Adipose tissue (tissue), 3 donors: ENCODE data around the gene CPT1A. TPM values are rescaled to one million over a fixed set of nuclear protein-coding genes. Genes with fewer than 3 reads are reported as not detected.
"Not testable (repeated sequence)": the region's sequence is repeated elsewhere in the genome, so short reads cannot be mapped to it uniquely, and the experiment has no call there.

Experiments used
- H3K27ac ChIP-seq: one replicate; pipeline ENCODE4 v1.5.1; 2013; ENCODE audit warnings: low read depth, low read length
- WGBS, 3 donors: extraction: QIAGEN DNeasy Blood & Tissue Kit; methylation state at CpG; one replicate each; pipeline ENCODE4 v1.1.7; 2013; 5-methylcytosine and 5-hydroxymethylcytosine counted together
- polyA plus RNA-seq, 3 donors: library from polyadenylated mRNA; stranded (reverse); fragments of 200-250 nt; gene quantifications; one replicate each; pipeline ENCODE4 v1.2.3, GENCODE V29; 2013
- donor health status: healthy with polysubstance abuse.
- donor health status: Bipolar disorder and iron deficiency.
- donor health status: healthy.

CPT1A gene
- polyA plus RNA-seq, result 10 to 100 TPM in 2 of 3 donors, 1 to 10 TPM in 1; 9.4 to 19.7 (median 11.6) TPM

DNA sequence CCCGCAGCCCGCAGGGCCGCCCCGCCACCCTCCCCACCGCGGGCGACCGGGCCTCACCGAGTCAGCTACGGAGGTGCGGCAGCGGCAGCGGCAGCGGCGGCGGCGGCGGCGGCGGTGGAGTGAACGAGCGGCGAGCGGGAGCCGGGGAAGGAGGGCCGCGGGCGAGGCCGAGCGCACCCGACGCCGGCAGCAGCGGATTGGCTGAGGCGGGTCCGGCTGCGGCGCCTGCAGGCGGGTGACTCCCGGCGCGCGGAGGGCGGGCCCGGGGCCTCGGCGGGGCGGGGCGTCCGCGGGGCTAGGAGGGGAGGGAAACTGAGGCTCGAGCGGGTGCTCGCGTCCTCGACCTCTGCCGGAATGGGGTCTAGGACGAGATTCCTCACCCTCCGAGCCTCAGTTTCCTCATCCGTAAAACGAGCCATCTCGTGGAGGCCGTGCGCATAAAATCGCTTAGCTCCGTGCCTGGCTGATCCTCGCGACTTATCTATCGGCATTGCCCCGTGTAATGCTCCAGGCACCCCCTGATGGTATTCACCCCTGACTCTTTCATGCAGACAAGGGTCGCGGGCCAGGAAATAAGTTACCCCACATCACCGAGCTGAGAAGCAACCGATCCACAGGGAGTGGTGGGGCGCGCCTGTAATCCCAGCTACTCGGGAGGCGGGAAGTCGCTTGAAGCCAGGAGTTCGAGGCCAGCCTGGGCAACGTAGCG lies at the start of gene CPT1A:
Gene CPT1A (minus strand): TSS at position 199 of the 709 bp plus-strand sequence. CDS start 26,442 bp downstream, outside the sequence.
- peak within 1 kb of the TSS; percentile 81 for H3K27ac ChIP-seq
- 3 to 9% (median 3%) methylated on average over 46 to 81 of the region's 82 CpGs for WGBS, 3 donors

- no peak overlapping the region for H3K27ac ChIP-seq
- WGBS, 3 donors, result 41 to 55% (median 46%) methylated on average over 17 of the region's 17 CpGs
Observed at GRCh38 chr11:68890490-68891231, 48.9 kb upstream of the CPT1A start.

GRCh38 chr11:68889948-68890446 lies 48.3 kb upstream of the CPT1A start:
- WGBS, 3 donors, result 53 to 63% (median 61%) methylated on average over 18 of the region's 18 CpGs

GRCh38 chr11:68884827-68885226 lies 43.1 kb upstream of the CPT1A start:
- H3K27ac ChIP-seq, result not testable (repeated sequence)
- 93 to 98% (median 94%) methylated on average over 15 of the region's 15 CpGs for WGBS, 3 donors

More at GRCh38 chr11:68889948-68890446, 48.3 kb upstream of the CPT1A start:
- no peak overlapping the region for H3K27ac ChIP-seq

- H3K27ac ChIP-seq, result no peak overlapping the region
- WGBS, 3 donors, result 85 to 89% (median 88%) methylated on average over 13 of the region's 13 CpGs
Observed at GRCh38 chr11:68882391-68882790, 40.7 kb upstream of the CPT1A start.

DNA sequence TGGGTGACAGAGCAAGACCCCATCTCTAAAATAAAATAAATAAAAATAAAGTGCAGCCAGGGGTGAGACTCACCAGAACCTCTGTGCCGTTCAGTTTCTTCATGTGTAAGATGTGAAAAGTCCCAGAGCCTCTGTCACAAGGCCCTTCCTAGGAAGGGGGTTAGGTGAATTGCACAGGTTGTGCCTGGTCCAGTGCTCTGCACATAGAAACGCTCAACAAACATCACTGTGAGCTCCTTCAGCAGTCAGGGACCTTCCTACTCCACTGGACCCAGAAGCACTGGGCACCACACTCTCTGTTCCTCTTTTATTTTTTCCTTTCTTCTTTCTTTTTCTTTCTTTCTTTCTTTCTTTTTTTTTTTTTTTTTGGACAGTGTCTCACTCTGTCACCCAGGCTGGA lies 39.6 kb upstream of the CPT1A start:
- WGBS, 3 donors, result 90 to 100% (median 99%) methylated on average over 2 of the region's 2 CpGs
- no peak overlapping the region for H3K27ac ChIP-seq

- 94 to 98% (median 95%) methylated on average over 5 of the region's 5 CpGs for WGBS, 3 donors
- H3K27ac ChIP-seq, result no peak overlapping the region
Observed at GRCh38 chr11:68880851-68881250, 39.1 kb upstream of the CPT1A start.

DNA sequence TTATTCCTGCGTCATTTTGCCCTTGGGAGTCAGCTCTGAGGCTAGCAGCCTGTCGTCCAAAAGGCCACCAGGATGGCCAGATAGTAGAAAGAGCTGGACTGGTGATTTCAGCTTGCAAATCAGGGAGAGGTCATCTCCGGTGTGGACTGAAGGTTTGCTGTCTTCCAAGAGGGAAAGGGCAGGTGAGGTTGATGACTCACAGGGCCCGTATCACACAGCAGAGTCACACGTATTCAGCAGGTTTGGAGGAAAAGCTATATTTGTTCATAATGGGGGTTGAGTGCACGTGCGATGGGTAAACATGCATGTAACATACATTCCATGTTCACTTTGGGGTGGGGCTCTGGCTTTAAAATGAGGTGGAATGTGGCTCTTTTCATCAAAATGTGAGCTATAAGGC lies 36.3 kb upstream of the CPT1A start:
- H3K27ac ChIP-seq, result no peak overlapping the region
- WGBS, 3 donors, result 86 to 90% (median 87%) methylated on average over 7 of the region's 7 CpGs

GRCh38 chr11:68872216-68873003 lies 30.7 kb upstream of the CPT1A start:
- H3K27ac ChIP-seq, result no peak overlapping the region
- WGBS, 3 donors, result 64 to 86% (median 80%) methylated on average over 12 of the region's 12 CpGs

GRCh38 chr11:68870470-68870869 lies 28.8 kb upstream of the CPT1A start:
- 42 to 62% (median 58%) methylated on average over 9 of the region's 9 CpGs for WGBS, 3 donors
- no peak overlapping the region for H3K27ac ChIP-seq

GRCh38 chr11:68868221-68868835 lies 26.6 kb upstream of the CPT1A start:
- WGBS, 3 donors, result 93% methylated on average over 18 of the region's 18 CpGs
- H3K27ac ChIP-seq, result no peak overlapping the region

DNA sequence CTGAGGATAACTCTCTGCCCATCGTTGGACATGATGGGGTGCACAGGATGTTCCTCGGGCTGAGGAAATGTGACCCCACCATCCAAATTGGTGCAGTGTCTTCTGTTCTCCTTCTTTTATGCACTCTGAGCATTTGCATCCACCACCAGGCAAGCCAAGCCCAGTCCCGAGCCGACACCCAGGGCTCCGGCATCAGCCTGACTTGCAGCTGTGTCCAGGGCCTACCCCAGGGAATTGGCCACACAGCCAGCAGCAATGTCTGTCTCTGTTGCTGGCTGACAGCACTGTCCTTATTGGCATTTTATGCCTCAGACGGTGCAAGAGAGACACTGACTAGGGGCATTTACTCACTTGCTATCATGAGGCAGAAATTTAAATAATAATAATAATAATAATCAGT lies 25.4 kb upstream of the CPT1A start:
- 57 to 87% (median 72%) methylated on average over 6 of the region's 6 CpGs for WGBS, 3 donors
- H3K27ac ChIP-seq, result no peak overlapping the region

DNA sequence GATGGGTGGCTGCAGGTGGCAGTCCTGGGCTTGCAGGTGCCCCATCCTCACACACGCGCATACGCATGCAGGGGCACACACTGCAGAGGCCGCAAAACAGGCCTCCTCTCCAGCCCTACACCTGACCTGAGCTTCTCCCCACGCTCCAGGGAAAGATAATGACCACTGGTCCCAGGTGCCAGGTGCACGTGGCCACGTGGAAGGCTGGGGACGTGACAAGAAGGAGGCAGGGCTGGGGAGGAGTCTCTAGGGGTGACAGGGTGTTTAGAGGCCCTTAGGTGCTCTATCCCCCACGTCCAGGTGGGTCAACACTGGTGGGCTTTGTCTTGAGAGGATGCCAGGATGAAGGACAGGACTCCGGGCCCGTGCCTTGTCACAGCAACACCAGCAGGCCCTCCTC lies 23.5 kb upstream of the CPT1A start:
- H3K27ac ChIP-seq, result no peak overlapping the region
- 92 to 93% (median 92%) methylated on average over 11 of the region's 11 CpGs for WGBS, 3 donors

GRCh38 chr11:68863553-68864265 lies 22.0 kb upstream of the CPT1A start:
- WGBS, 3 donors, result 92 to 98% (median 93%) methylated on average over 3 of the region's 3 CpGs
- no peak overlapping the region for H3K27ac ChIP-seq

DNA sequence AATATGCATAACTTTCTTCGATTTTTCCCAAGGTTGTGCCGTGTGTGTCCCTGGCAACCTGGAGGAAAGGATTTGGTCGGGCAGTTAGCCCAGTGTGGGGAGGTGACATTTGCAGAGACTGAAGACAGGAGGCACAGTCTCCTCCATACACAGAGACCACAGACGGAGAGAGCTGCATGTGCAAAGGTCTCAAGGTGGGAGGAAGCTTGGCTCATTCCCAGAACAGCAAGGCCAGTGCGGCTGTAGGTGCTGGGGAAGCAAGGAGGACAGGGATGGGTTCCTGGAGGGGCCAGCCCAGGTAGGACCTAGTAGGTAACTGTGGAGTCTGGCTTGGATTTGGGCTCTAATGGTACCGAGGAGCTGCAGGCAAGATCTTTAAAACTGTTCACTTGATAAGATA lies 20.7 kb upstream of the CPT1A start:
- 75 to 81% (median 80%) methylated on average over 6 of the region's 6 CpGs for WGBS, 3 donors
- H3K27ac ChIP-seq, result no peak overlapping the region

- H3K27ac ChIP-seq, result no peak overlapping the region
- 81 to 86% (median 85%) methylated on average over 8 of the region's 8 CpGs for WGBS, 3 donors
Observed at GRCh38 chr11:68859123-68859522, 17.4 kb upstream of the CPT1A start.

DNA sequence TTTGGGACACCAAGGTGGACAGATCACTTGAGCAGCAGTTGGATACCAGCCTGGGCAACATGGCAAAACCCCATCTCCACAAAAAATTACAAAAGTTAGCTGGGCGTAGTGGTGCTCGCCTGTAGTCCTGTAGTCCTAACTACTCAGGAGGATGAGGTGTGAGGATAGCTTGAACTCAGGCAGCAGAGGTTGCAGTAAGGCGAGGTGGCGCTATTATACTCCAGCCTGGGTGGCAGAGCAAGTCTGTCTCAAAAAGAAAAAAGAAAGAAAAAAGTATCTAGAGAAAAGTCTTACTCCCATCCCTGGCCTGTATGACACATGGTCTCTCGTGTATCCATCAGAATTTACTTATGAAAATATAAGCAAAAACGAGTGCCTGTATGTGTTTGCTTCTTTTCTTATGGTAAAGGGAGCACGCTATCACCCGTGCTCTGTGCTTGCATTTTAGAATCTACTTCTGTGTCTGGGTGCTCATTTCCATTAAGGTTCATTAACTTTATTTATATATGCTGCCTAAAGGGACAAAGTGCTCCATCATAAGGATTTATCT lies 15.4 kb upstream of the CPT1A start:
- 80 to 93% (median 91%) methylated on average over 8 of the region's 8 CpGs for WGBS, 3 donors
- H3K27ac ChIP-seq, result no peak overlapping the region
